H1 (cell line): ENCODE data around the gene RNF166.

Source experiments
- BACH1 ChIP-seq: IDR thresholded peaks from 2 replicates; pipeline ENCODE4 v1.6.1; 2012; ENCODE audit warnings: low read length, improper control_type of control experiment
- CBX8 ChIP-seq: fragments of 300-800, 300-1000 bp; sonication (generic); IDR thresholded peaks from 2 replicates; pipeline ENCODE4 v1.7.1; 2016; ENCODE audit warnings: low read depth, low read length, borderline replicate concordance
- GABPA ChIP-seq: IDR thresholded peaks from 2 replicates; pipeline ENCODE4 v1.6.1; 2011; ENCODE audit warnings: mild to moderate bottlenecking, low read length, moderate library complexity, borderline replicate concordance; ENCODE audit not compliant: insufficient read depth
- POLR2A ChIP-seq, 2 experiments: IDR thresholded peaks; 1 replicate in 1 of 2; 2 replicates in 1 of 2; pipeline ENCODE4 v1.6.1; 2011; ENCODE audit warnings: low read depth in 2 of 2, low read length in 2 of 2, mild to moderate bottlenecking in 2 of 2; ENCODE audit errors: control extremely low read depth in 1 of 2
- POLR2AphosphoS5 ChIP-seq: IDR thresholded peaks from 2 replicates; pipeline ENCODE4 v1.6.1; 2011; ENCODE audit warnings: low read depth, low read length
- TF ChIP-seq, protein P1 (sequence below), 3 experiments: IDR thresholded peaks; 1 replicate in 2 of 3; 2 replicates in 1 of 3; pipeline versions ENCODE4 v1.5.1 to v1.6.1; 2011; ENCODE audit warnings: low read length in 3 of 3, mild to moderate bottlenecking in 3 of 3, inconsistent platforms in 2 of 3, low read depth in 1 of 3, moderate library complexity in 1 of 3; ENCODE audit not compliant: insufficient read depth in 1 of 3; ENCODE audit errors: control extremely low read depth in 1 of 3

DNA sequence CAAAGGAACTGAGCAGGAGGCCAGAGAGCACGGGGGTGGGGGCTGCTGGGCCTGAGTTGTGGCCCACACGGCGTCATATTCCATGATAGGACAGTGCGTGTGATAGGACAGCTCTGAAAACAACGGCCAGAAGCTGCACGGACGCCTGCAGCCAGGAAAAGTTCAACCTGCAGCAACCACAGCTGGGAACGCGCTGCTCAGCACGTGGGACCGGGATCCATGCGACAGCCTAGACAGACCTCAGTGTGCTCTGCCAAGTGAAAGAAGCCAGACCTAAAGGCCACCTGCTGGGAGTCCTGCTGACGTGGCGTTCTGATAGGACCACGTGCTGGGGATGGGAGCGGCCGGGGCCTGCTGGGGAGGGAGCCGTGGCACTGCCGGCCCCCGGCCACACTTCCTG, 21.7 kb upstream of the RNF166 start:
- TF ChIP-seq, protein P1, sequence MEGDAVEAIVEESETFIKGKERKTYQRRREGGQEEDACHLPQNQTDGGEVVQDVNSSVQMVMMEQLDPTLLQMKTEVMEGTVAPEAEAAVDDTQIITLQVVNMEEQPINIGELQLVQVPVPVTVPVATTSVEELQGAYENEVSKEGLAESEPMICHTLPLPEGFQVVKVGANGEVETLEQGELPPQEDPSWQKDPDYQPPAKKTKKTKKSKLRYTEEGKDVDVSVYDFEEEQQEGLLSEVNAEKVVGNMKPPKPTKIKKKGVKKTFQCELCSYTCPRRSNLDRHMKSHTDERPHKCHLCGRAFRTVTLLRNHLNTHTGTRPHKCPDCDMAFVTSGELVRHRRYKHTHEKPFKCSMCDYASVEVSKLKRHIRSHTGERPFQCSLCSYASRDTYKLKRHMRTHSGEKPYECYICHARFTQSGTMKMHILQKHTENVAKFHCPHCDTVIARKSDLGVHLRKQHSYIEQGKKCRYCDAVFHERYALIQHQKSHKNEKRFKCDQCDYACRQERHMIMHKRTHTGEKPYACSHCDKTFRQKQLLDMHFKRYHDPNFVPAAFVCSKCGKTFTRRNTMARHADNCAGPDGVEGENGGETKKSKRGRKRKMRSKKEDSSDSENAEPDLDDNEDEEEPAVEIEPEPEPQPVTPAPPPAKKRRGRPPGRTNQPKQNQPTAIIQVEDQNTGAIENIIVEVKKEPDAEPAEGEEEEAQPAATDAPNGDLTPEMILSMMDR (IDR thresholded peaks at IDR 0.05; ENCODE audit: control extremely low read depth in 1 of 3, insufficient read depth in 1 of 3, low read depth in 1 of 3, low read length in 3 of 3): no peak
- TF ChIP-seq POLR2A (IDR thresholded peaks at IDR 0.05; ENCODE audit: control extremely low read depth in 1 of 2, low read depth in 2 of 2, low read length in 2 of 2) (no peak), CBX8 (no peak), GABPA (no peak), POLR2AphosphoS5 (no peak), BACH1 (no peak)
